Measurements from ENCODE around the gene PPP2R2D.

The PPP2R2D gene

GRCh38 chr10:132005147-132005546 is 104.3 kb downstream of the PPP2R2D start:
- H3K27ac ChIP-seq, result no peak overlapping the region
- TF ChIP-seq, protein P1, sequence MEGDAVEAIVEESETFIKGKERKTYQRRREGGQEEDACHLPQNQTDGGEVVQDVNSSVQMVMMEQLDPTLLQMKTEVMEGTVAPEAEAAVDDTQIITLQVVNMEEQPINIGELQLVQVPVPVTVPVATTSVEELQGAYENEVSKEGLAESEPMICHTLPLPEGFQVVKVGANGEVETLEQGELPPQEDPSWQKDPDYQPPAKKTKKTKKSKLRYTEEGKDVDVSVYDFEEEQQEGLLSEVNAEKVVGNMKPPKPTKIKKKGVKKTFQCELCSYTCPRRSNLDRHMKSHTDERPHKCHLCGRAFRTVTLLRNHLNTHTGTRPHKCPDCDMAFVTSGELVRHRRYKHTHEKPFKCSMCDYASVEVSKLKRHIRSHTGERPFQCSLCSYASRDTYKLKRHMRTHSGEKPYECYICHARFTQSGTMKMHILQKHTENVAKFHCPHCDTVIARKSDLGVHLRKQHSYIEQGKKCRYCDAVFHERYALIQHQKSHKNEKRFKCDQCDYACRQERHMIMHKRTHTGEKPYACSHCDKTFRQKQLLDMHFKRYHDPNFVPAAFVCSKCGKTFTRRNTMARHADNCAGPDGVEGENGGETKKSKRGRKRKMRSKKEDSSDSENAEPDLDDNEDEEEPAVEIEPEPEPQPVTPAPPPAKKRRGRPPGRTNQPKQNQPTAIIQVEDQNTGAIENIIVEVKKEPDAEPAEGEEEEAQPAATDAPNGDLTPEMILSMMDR (conservative IDR thresholded peaks at IDR 0.05), result no peak

DNA sequence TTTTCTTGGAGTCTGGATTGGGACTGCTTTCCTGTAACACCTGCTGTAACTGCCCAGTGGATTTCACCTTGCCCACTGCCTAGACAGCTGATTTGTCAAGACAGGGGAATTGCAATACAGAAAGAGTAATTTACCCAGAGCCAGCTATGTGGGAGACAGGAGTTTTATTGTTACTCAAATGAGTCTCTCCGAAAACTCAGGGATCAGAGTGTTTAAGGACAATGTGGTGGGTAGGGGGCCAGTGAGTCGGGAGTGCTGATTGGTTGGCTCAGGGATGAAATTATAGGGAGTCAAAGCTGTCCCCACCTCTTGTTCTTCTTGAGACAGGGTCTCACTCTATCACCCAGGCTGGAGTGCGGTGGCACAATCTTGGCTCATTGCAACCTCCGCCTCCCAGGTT is 106.2 kb downstream of the PPP2R2D start:
- no peak overlapping the region for H3K27ac ChIP-seq
- TF ChIP-seq, protein P1 (conservative IDR thresholded peaks at IDR 0.05), result no peak

GRCh38 chr10:132007681-132008080 is 106.9 kb downstream of the PPP2R2D start:
- TF ChIP-seq, protein P1 (conservative IDR thresholded peaks at IDR 0.05), result no peak
- H3K27ac ChIP-seq, result no peak overlapping the region

Data from VCaP (cell line).